NCI-H1694 (cell line): ENCODE data around the gene FIGNL2.

Source experiments
- DNase-seq: peaks from one replicate; lab custom pipeline; 2025; lab: John Stamatoyannopoulos, UW

Gene FIGNL2

DNA sequence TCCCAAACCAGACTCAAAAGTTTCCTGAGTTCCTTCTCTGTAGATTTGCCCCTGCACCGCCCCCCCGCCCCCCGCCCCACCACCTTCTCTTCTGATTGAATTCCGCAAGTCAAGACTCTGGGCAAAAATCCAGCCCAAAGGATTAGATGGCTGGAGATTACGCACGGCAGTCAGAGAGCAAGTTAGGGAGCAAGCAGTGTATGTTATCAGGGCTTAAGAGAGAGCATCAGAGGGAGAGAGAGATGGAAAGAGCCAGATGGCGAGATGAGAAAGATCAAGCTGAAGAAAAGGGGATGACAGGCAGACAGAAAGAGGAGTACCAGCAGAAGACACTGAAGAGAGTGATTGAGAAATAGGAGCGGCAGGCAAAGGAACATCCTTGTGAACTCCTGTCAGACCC, 25.5 kb upstream of the FIGNL2 start:
- no peak for DNase-seq

DNA sequence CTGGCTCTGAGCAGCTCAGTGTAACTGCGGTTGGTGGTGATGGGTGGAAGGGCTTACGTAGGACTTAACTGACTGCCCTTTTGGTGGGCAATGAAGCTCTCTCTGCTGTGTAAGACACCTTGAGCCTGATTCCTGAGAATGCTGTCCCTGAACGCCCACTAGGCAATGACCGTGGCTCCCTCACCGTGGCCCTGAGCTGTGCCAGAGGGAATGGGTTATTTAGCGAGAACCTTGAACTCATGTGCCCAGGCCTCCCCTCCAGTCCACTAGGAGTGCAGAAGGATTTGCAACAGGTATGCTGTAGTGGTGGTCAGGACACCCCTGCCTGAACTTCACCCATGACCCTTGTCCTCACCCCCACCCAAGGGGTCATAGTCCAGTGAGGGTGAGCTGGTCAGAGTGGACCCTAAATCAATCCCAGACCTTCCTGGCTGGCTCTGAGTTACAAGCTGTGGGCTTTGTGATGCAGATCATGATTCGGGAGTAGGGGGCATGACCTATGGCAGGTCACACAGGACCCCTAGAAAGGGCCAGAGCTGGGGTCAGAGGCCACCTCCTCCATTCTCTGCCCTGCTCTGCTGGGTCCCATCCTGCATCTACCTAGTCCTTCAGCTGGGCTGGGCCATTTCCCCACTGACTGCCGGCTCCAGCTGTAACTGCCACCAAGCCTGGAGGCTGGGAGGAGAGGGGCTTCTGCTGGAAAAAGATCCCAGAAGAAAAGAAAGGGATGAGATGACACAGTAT, 24.9 kb upstream of the FIGNL2 start:
- no peak for DNase-seq

DNA sequence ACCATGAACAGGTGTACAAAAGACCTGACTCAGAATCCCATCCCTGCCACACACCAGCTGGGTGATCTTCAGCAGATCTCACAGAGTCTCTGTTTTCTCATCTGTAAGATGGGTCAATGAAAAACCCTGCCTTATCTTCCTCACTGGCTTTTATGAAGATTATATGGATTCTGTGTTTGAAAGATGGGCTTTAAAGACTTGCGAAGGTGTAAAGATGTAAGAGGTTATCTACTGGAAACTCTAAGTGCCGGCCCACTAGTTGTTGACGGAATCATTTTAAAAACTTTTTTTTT, 24.1 kb upstream of the FIGNL2 start:
- no peak for DNase-seq

DNA sequence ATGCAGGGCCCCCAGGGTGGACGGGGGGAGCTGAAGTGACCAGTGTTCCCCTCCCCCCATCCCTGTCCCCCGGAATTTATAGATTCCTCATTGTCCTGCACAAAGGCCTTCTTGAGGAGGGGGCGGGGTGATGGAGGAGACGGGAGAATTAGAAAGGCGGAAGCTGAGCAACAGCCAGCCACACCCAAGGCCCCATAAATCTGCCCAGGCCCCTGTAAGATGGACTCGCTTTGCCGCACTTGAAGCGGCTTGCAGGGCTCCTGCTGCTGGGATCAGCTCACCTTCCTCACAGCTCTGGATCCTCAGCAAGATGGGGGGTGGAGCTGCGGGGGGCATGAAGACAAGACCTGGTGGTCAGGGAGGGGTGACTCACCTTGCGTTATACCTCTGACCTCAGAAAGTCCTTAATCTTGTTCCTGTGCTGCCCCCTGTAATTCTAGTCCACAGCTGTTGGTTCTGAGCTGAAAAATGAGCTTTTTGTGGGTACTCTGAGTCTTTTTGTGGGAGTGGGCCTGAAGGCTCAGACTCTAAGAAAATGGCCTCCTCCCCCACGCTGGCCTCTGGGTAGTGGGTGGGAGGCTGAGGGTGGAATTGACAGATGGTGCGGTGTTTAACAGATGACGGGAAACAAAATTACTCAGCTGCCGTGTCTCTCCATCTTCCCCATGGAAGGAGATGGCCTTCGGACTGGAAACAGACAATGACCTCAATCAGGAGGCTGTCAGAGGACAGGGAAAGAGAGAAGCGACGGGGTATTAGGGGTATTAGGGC, 23.6 kb upstream of the FIGNL2 start:
- DNase-seq = no peak

DNA sequence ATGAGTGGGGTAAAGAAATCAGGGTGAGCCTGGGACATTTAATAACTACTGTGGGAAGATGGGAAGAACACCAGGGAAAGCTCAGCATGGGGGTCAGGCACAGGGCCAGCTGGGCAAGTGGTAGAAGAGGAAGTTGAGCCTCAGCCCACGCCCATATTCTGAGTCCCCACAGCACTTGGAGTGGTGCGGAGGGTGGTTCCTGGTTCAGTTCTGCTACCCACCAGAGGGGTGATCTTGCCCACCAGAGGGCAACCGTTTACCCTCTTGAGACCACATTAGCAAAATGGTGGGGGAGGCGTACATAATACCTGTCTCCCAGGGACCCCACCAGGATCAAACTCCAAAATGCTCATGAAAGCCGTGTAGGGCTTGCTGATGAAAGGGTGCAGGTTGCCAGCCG, 22.6 kb upstream of the FIGNL2 start:
- no peak for DNase-seq

DNA sequence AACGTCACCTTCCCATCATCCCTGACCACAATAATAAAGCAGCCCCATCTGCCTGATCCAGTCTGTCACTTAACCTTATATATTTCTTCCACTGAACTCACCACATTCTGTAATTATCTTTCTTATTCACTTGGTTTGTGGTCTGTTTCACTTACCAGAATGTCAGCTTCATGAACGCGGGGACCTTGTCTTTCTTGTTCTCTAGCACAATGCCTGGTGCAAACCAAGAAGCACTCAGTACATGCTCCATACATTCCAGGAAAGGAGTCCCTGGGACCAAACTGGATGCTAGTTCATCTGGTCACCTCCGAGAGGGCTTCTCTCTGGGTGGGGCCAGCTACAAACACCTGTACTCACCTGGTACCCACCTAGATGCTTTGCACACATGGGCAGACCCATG, 22.0 kb upstream of the FIGNL2 start:
- no peak for DNase-seq

DNA sequence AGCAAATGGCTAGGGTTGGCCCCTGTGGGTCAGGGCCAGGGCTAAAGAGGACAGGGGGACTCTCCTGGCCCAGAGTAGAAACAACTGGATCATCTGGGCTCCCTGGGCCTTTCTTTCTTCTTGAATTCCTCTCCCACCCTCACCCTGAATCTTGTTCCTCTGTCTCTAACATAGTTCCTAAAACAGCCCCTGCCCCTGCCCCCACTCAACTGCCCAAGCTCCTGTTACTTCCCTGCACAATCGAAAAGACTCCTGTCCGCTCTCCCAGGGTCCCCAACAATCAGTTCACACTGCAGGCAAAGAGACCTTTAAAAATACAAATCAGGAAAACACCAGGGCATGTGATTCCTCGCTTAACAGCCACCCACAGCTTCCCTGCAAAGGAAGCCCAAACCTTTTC, 21.4 kb upstream of the FIGNL2 start:
- no peak for DNase-seq

DNA sequence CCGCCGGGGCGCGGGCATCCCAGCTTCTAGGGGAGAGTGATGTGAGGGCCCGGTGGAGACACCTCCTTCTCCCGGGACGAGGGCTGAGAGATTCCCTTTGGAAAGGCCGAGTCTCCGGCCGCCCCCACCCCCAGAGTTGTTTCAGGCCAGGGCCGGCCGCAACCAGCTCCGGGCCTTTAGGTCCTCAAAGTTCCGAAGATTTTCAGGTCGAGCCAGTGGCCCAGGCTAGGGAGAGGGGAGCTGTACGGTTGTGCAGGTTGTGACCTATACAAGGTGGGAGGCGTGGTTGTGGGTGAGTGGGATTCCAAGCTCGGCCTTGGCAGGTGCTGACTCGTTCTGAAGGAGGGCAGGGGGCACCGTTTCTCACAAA, 21.0 kb upstream of the FIGNL2 start:
- DNase-seq = no peak

DNA sequence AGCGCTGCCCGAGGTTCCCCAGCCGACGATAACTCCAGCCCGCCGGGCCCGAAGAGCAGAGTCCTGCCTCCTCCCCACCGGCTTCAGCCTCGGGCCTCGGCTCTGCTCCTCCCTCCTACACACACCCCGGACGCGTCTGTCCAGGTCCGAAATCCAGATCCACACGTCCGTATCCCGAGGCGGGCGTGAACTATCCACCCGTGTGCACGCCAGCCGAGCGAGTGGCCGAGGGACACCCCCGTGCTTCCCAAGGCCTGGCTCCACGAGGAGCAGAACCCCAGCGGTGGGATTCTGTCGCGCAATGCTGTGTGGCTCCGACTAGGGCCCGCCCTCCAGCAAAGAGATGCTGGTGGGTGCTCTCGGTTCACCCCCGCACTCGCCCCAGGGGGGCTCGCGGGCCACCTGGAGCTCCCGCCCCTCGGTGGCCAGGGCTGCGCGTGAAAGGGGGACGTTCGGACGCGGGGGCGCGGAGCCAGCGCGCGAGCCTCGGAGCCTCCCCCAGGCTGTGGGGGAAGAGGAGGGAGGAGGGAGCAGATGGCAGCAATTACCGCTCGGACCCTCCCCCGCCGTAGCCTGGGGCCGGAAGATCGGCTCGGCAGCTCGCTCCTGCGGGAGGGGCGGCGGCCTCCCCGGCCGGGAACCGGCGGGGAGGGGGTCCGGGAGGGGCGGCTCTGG, 20.4 kb upstream of the FIGNL2 start:
- no peak for DNase-seq

DNA sequence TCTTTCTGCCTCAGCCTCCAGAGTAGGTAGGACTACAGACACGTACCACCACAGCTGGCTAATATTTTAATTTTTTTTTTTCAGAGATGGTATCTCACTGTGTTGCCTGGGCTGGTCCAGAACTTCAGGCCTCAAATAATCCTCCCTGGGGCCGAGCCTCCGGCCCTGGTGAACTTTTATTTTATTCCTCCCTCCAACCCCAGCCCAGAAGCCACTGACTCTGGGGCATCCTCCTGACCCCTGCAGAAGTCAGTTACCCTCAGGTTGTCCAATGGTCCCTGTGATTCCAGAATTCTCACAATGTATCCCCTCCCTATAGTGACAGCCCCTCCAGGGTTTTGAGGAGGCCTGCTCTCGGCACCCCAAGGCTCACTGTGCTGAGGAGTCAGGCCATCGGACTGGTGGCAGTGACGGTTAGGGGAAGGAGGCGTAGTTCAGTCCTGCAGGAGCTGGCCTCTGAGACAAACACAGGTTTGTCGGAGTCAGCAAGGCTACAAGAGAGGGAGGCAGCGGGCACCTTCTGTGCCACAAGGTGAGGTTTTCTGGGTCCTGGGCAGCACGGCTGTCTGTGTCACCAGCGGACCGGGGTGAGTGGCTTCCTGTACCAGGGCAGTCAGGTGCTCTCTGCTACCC, 19.4 kb upstream of the FIGNL2 start:
- DNase-seq = no peak

DNA sequence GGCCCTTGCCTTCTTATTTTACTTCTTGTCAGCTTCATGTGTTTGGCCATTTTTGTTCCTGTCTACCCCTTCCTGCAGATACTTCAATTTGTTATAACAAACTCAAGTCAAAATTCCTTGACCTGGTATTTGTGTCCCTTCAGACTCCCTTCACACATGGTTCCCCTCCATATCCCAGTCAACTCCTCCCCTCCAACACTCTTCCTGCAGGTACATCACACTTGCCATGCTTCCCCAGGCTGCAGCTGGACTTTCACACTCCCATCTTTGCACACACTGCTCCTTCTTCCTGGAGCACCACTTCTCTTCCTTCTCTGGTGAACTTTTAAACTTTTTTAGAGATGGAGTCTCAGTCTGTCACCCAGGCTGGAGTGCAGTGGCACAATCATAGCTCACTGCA, 18.9 kb upstream of the FIGNL2 start:
- no peak for DNase-seq

DNA sequence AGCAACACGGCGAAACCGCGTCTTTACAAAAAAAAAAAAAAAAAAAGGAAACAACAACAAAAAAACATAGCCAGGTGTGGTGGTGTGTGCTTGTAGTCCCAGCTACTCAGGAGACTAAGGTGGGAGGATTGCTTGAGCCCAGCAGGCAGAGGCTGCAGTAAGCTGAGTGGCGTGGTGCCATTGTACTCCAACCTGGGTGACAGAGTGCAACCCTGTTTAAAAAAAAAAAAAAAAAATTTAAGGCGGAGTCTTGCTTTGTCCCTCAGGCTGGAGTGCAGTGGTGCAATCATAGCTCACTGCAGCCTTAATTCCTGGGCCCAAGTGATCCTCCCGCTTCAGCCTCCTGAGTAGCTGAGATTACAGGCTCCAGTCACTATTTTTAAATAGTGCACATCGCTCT, 18.2 kb upstream of the FIGNL2 start:
- no peak for DNase-seq

DNA sequence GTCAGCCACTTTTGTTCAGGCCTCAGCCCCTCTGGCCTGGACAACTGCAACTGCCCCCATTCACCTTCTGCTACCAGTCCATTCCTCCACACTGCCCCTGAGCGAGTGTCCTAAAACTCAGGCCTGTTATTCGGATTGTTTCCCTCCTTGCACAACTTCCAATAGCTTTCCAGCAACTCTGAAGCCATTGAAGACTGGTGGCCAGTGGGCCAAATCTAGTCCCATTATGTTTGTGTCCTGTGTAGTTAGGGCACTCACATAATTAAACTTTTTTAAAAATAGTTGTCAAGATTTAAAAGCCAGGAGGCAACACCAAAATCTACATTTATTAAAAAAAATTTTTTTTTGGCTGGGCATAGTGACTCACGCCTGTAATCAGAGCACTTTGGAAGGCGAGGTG, 17.8 kb upstream of the FIGNL2 start:
- DNase-seq = no peak

DNA sequence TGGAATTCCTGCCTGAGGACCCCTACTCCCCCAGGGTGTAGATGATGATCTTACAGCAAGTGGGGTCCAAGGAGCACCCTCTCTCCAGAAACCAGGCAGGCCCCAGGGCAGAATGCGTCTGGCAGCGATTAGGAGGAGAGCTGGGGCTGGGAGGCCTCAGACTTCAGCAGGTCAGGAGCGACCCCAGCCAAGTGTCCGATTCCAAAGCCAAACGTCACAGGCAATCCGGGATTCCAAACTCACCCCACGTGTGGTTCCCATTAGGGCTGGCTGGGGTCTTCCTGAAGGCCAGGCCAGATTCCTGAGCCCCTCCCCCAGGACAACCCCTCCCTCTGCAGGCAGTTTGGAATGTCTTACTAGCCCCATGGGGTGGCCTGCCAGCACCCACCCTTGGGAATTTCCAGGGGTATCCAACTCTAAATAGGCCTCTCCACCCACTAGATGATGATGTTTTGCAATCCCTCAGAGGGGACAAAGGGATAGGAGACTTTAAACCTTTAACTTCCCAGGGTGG, 17.3 kb upstream of the FIGNL2 start:
- no peak for DNase-seq

DNA sequence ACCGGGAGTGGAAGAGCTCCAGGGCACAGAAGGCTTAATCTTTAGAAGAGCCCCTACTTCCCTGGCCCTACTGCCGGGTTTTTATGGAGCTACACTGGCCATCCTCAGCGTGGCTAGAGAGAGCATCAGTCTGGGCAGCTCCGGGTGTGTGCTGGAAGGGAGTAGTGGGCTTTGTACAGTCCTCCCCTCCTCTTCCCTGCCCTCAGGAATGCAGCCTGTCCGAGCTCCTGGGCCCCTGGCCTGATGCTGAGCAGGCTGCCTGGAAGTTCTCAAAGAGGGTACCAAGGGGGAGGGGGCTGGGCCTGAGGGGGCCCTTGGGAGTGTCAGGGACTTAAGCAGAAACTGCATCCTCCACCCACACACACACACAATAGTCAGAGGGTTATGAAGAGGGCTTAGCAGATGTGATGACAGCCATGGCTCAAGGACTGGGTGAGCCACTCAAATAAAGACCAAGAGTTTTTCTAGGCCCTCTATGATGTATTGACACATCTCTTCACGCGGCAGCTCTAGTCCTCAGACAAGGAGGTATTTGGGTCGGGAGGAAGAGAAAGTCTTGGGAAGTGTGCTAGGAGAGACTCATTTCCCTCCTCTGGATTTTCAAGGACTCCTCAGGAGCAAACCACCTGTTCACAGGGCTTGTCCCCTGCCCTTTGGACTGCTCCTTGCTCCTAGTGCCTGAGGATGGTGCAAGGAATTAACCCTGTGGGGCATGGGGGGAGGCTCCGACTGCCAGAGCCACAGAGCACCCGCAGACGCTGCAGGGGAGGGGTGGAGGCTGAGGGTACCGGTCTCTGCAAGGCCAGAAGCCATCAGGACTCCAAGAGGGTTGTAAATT, 16.5 kb upstream of the FIGNL2 start:
- DNase-seq = no peak

DNA sequence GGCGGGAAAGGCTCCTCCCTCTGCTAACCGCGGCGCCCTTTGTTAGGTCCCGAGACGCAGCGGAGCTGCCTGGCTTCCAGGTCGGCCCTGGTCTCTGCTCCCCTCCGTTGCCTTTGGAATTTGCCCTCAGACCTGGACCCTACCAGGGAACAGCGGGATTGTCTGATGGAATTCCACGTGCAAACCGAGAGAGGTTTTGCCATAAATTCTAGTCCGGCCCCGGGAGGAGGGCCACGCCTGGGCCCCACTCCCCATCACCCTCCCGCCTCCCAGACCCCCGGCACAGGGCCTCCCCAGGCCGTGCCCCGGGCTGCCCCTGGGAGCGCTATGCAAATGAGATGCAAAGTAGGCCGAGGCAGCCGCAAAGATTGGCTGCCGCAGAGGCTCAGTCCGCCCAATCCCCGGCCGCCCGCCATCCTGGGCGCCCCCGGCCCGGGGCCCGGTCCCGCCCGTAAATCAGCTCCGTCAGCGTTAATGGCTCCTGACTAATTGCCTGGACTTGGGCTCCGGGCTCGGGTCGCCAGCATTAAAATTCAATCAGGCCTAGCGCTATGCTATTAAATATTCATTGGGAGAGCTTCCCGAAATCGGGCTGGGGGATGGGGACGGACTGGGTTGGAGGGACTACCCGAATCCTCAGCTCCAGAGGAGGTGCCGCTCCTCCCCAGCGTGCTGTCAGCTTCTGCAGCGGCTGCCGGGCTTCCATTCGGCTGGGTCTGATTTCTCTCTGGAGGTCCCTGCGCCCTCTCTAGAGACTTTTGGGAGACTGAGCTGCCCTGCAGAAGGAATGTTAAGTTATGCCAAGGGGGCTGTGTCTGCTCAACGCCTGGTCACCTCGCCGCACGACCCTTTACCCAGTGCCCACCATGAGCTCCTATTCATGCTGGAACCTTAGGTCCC, 15.7 kb upstream of the FIGNL2 start:
- DNase-seq = peak; percentile 71

DNA sequence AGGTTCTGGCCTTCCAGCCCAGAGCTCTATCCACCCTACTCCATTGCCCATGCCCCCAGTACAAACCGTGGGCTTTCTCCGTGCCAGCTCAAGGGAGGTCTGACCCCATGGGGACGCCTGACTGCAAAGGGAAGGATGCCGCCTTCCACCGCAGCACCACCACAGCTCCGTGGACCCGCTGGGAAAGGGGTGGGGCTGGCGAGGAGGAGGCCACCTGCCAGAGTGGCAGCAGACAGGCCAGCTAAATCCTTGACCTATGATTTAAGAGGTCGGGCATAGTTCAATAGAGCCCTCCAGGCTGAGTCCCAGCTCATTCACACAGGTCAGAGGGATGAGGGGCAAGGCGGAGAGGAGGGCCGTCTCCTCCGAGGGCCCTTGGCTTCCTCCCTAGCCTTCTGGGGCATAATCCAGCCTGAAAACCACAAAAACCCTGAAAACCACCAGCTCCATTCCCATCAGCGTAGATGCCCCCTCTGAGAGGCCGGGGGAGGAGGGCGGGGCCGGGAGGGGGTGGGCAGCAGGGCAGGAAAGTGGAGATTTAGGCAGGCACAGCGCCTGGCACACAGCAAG, 14.9 kb upstream of the FIGNL2 start:
- no peak for DNase-seq

DNA sequence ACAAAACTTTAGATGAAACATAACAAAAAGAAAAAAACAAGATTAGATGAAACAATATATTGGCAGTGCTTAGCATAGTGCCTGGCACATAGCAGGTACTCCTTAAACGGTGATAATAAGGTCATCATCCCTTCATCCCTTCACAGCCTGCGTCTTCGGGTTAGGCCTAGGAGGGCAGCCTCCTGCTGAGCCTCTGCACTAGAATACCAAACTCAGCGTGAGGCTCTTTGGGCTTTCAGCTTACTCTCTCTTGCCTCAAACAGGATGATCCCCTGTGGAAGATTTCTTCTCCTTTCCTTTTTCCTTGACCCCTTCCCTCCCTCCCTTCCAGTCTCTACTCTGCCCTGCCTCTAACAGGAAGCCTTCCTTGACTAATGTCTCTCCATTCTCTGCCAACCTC, 14.4 kb upstream of the FIGNL2 start:
- DNase-seq = no peak

DNA sequence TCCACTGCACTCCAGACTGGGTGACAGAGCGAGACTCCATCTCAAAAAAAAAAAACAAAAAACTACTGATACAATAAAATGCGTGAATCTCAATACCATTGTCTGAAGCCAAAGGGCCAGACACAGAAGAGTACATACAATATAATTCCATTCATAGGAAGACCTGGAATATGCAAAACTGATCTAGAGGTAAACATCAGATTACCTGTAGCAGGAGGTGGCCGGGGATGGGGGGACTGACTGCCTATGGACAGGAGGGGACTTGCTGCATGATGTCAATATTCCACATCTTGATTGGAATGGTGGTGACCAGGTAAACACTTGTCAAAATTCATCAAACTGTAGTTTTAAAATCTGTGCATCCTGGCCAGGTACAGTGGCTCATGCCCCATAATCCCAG, 12.5 kb upstream of the FIGNL2 start:
- DNase-seq = no peak
